ENCODE results near the gene HBD. TPM values are rescaled to one million over a fixed set of nuclear protein-coding genes. Genes with fewer than 3 reads are reported as not detected.
A peak's percentile ranks its signal among the peaks of the same experiment; 100 is the strongest.

The HBD gene
- total and polyA plus RNA-seq, 2 donors (not counting 1 experiment from before 2014, with no cell fraction given): 5.9 to 53.4 TPM

- Histone ChIP-seq H3K4me3 (replicated peaks in 1 of 4; ENCODE audit: control extremely low read depth in 1 of 4, insufficient read depth in 1 of 4, low read depth in 3 of 4, low read length in 4 of 4) (no peak overlapping the region), H3K27me3 (ENCODE audit: control insufficient read depth, insufficient read depth, low read length) (no peaks in the 10 kb centered on the region), H2AFZ (ENCODE audit: low read length) (no peak overlapping the region), H3K9ac (ENCODE audit: insufficient read depth, low read length) (no peak overlapping the region), H3K9me3 (ENCODE audit: control insufficient read depth, insufficient read depth, low read depth, low read length) (no peaks in the 10 kb centered on the region), H3K4me1 (ENCODE audit: control insufficient read depth, extremely low read depth, insufficient read depth, low read length) (peaks cover 5% of the 10 kb centered on the region), H4K20me1 (ENCODE audit: control insufficient read depth, extremely low read depth, insufficient read depth, low read length) (no peaks in the 10 kb centered on the region), H3K36me3 (ENCODE audit: control insufficient read depth, insufficient read depth, low read length) (no peaks in the 10 kb centered on the region), H3K79me2 (ENCODE audit: control insufficient read depth, insufficient read depth, low read length) (no peaks in the 10 kb centered on the region), H3K4me2 (ENCODE audit: extremely low read depth, insufficient read depth, low read length) (no peak overlapping the region), H3K27ac (ENCODE audit: insufficient read depth, low read length) (no peak overlapping the region)
- TF ChIP-seq EZH2 (IDR thresholded peaks at IDR 0.05; ENCODE audit: low read length, missing control alignments): no peak
- TF ChIP-seq CTCF (conservative IDR thresholded peaks at IDR 0.05 in 1 of 2, IDR thresholded peaks at IDR 0.05 in 1 of 2; ENCODE audit: low read depth in 1 of 2, low read length in 2 of 2): no peak
- no peak for DNase-seq (ENCODE audit: low read depth in 2 of 2)
Observed at GRCh38 chr11:5239046-5239445, 4.8 kb upstream of the HBD start.

GRCh38 chr11:5238486-5238885 is 4.2 kb upstream of the HBD start:
- Histone ChIP-seq H3K9ac (ENCODE audit: insufficient read depth, low read length) (no peak overlapping the region), H3K4me3 (replicated peaks in 1 of 4; ENCODE audit: control extremely low read depth in 1 of 4, insufficient read depth in 1 of 4, low read depth in 3 of 4, low read length in 4 of 4) (no peak overlapping the region), H2AFZ (ENCODE audit: low read length) (peak overlapping the region; percentile 39), H3K4me1 (ENCODE audit: control insufficient read depth, extremely low read depth, insufficient read depth, low read length) (peaks cover 9% of the 10 kb centered on the region), H3K79me2 (ENCODE audit: control insufficient read depth, insufficient read depth, low read length) (no peaks in the 10 kb centered on the region), H3K36me3 (ENCODE audit: control insufficient read depth, insufficient read depth, low read length) (no peaks in the 10 kb centered on the region), H3K27ac (ENCODE audit: insufficient read depth, low read length) (no peak overlapping the region), H3K4me2 (ENCODE audit: extremely low read depth, insufficient read depth, low read length) (no peak overlapping the region), H3K27me3 (ENCODE audit: control insufficient read depth, insufficient read depth, low read length) (no peaks in the 10 kb centered on the region), H4K20me1 (ENCODE audit: control insufficient read depth, extremely low read depth, insufficient read depth, low read length) (no peaks in the 10 kb centered on the region), H3K9me3 (ENCODE audit: control insufficient read depth, insufficient read depth, low read depth, low read length) (no peaks in the 10 kb centered on the region)
- no peak for TF ChIP-seq CTCF (conservative IDR thresholded peaks at IDR 0.05 in 1 of 2, IDR thresholded peaks at IDR 0.05 in 1 of 2; ENCODE audit: low read depth in 1 of 2, low read length in 2 of 2)
- no peak for TF ChIP-seq EZH2 (IDR thresholded peaks at IDR 0.05; ENCODE audit: low read length, missing control alignments)
- DNase-seq (ENCODE audit: low read depth in 2 of 2): no peak

- TF ChIP-seq CTCF (conservative IDR thresholded peaks at IDR 0.05 in 1 of 2, IDR thresholded peaks at IDR 0.05 in 1 of 2; ENCODE audit: low read depth in 1 of 2, low read length in 2 of 2) (no peak), EZH2 (IDR thresholded peaks at IDR 0.05; ENCODE audit: low read length, missing control alignments) (no peak)
- Histone ChIP-seq H3K9ac (ENCODE audit: insufficient read depth, low read length) (no peak overlapping the region), H3K79me2 (ENCODE audit: control insufficient read depth, insufficient read depth, low read length) (no peaks in the 10 kb centered on the region), H3K27ac (ENCODE audit: insufficient read depth, low read length) (no peak overlapping the region), H2AFZ (ENCODE audit: low read length) (no peak overlapping the region), H3K36me3 (ENCODE audit: control insufficient read depth, insufficient read depth, low read length) (no peaks in the 10 kb centered on the region), H3K4me1 (ENCODE audit: control insufficient read depth, extremely low read depth, insufficient read depth, low read length) (peaks cover 9% of the 10 kb centered on the region), H4K20me1 (ENCODE audit: control insufficient read depth, extremely low read depth, insufficient read depth, low read length) (no peaks in the 10 kb centered on the region), H3K9me3 (ENCODE audit: control insufficient read depth, insufficient read depth, low read depth, low read length) (no peaks in the 10 kb centered on the region), H3K4me2 (ENCODE audit: extremely low read depth, insufficient read depth, low read length) (no peak overlapping the region), H3K27me3 (ENCODE audit: control insufficient read depth, insufficient read depth, low read length) (no peaks in the 10 kb centered on the region), H3K4me3 (replicated peaks in 1 of 4; ENCODE audit: control extremely low read depth in 1 of 4, insufficient read depth in 1 of 4, low read depth in 3 of 4, low read length in 4 of 4) (no peak overlapping the region)
- DNase-seq (ENCODE audit: low read depth in 2 of 2): no peak
Observed at GRCh38 chr11:5237420-5237819, 3.1 kb upstream of the HBD start.

Measured in fibroblast of lung (primary cell).